ENCODE measurements around the gene TPCN1.
A peak's percentile ranks its signal among the peaks of the same experiment; 100 is the strongest.

Gene TPCN1

GRCh38 chr12:113221181-113221996, at the start of gene TPCN1:
Gene TPCN1 (plus strand): TSS chr12:113221464. CDS start chr12:113226853, 5,389 bp downstream.
- H3K9ac ChIP-seq, result peak within 1 kb of the TSS; percentile 83
- H2AFZ ChIP-seq (ENCODE audit: low read depth), result peak within 1 kb of the TSS; percentile 64
- H3K79me2 ChIP-seq (ENCODE audit: insufficient read depth, low read depth), result no peaks in the 10 kb centered on the region
- no peak for TF ChIP-seq CTCF (conservative IDR thresholded peaks at IDR 0.05; ENCODE audit: low read depth, low read length)
- peak within 1 kb of the TSS; percentile 89 for H3K4me2 ChIP-seq
- H3K4me3 ChIP-seq (IDR thresholded peaks at IDR 0.05; ENCODE audit: insufficient read depth, low read depth, low read length), result no peak within 1 kb of the TSS
- no peaks in the 10 kb centered on the region for H3K36me3 ChIP-seq (ENCODE audit: insufficient read depth)
- no peaks in the 10 kb centered on the region for H3K27me3 ChIP-seq (ENCODE audit: insufficient read depth, low read depth)
- H4K20me1 ChIP-seq (ENCODE audit: insufficient read depth), result no peaks in the 10 kb centered on the region
- H3K4me1 ChIP-seq (ENCODE audit: low read depth, poor library complexity, severe bottlenecking), result peaks cover 19% of the 10 kb centered on the region
- peak within 1 kb of the TSS; percentile 41 for H3K27ac ChIP-seq

GRCh38 chr12:113171543-113171942, 49.7 kb upstream of the TPCN1 start:
- no peak overlapping the region for H3K9ac ChIP-seq
- TF ChIP-seq CTCF (conservative IDR thresholded peaks at IDR 0.05; ENCODE audit: low read depth, low read length), result no peak

GRCh38 chr12:113172185-113172584, 49.1 kb upstream of the TPCN1 start:
- no peak for TF ChIP-seq CTCF (conservative IDR thresholded peaks at IDR 0.05; ENCODE audit: low read depth, low read length)
- no peak overlapping the region for H2AFZ ChIP-seq (ENCODE audit: low read depth)
- peak overlapping the region; percentile 57; the same call in 1 of the 2 replicates for H3K4me2 ChIP-seq
- no peaks in the 10 kb centered on the region for H4K20me1 ChIP-seq (ENCODE audit: insufficient read depth)
- H3K9ac ChIP-seq, result no peak overlapping the region
- no peak overlapping the region for H3K4me3 ChIP-seq (IDR thresholded peaks at IDR 0.05; ENCODE audit: insufficient read depth, low read depth, low read length)
- peaks cover 42% of the 10 kb centered on the region for H3K4me1 ChIP-seq (ENCODE audit: low read depth, poor library complexity, severe bottlenecking)
- no peaks in the 10 kb centered on the region for H3K27me3 ChIP-seq (ENCODE audit: insufficient read depth, low read depth)
- H3K27ac ChIP-seq, result peak overlapping the region; percentile 69; the same call in 1 of the 2 replicates
- no peaks in the 10 kb centered on the region; the same call in 1 of the 2 replicates for H3K36me3 ChIP-seq (ENCODE audit: insufficient read depth)
- no peaks in the 10 kb centered on the region for H3K79me2 ChIP-seq (ENCODE audit: insufficient read depth, low read depth)

More at GRCh38 chr12:113171543-113171942, 49.7 kb upstream of the TPCN1 start:
- peak overlapping the region; percentile 69; the same call in 1 of the 2 replicates for H3K27ac ChIP-seq
- H3K27me3 ChIP-seq (ENCODE audit: insufficient read depth, low read depth), result no peaks in the 10 kb centered on the region
- no peak overlapping the region for H3K4me3 ChIP-seq (IDR thresholded peaks at IDR 0.05; ENCODE audit: insufficient read depth, low read depth, low read length)
- H3K79me2 ChIP-seq (ENCODE audit: insufficient read depth, low read depth), result no peaks in the 10 kb centered on the region
- H3K36me3 ChIP-seq (ENCODE audit: insufficient read depth), result no peaks in the 10 kb centered on the region
- H3K4me2 ChIP-seq, result peak overlapping the region; percentile 57
- peaks cover 42% of the 10 kb centered on the region for H3K4me1 ChIP-seq (ENCODE audit: low read depth, poor library complexity, severe bottlenecking)
- H4K20me1 ChIP-seq (ENCODE audit: insufficient read depth), result no peaks in the 10 kb centered on the region
- H2AFZ ChIP-seq (ENCODE audit: low read depth), result no peak overlapping the region

GRCh38 chr12:113173081-113173698, 48.1 kb upstream of the TPCN1 start:
- no peak for TF ChIP-seq CTCF (conservative IDR thresholded peaks at IDR 0.05; ENCODE audit: low read depth, low read length)
- Histone ChIP-seq H3K4me1 (ENCODE audit: low read depth, poor library complexity, severe bottlenecking) (peaks cover 42% of the 10 kb centered on the region), H3K9ac (peak overlapping the region; percentile 13; the same call in 1 of the 2 replicates), H3K36me3 (ENCODE audit: insufficient read depth) (peaks cover 6% of the 10 kb centered on the region; the same call in 1 of the 2 replicates), H3K27ac (peak overlapping the region; percentile 69), H3K27me3 (ENCODE audit: insufficient read depth, low read depth) (no peaks in the 10 kb centered on the region), H3K4me2 (peak overlapping the region; percentile 41), H2AFZ (ENCODE audit: low read depth) (no peak overlapping the region), H3K4me3 (IDR thresholded peaks at IDR 0.05; ENCODE audit: insufficient read depth, low read depth, low read length) (no peak overlapping the region), H3K79me2 (ENCODE audit: insufficient read depth, low read depth) (no peaks in the 10 kb centered on the region), H4K20me1 (ENCODE audit: insufficient read depth) (no peaks in the 10 kb centered on the region)

Measured in KMS-11 (cell line).